HCT116 (cell line): ENCODE measurements around the gene RRBP1. TPM values are rescaled to one million over a fixed set of nuclear protein-coding genes. Genes with fewer than 3 reads are reported as not detected.

Experiments
- ATAC-seq: fragments of 200-7000 bp; cut with Tn5 transposase; 2 replicates; pipeline ENCODE4 v1.9.1; 2020; ENCODE audit warnings: mild to moderate bottlenecking, moderate library complexity
- BruUV-seq: library from RNA; stranded (reverse); fragments of 400-500 nt; replicated peaks from 2 replicates; lab custom pipeline; 2021; lab: Mats Ljungman, UMichigan
- CTCF ChIA-PET: fragments of 300-600 bp; sonication (Branson Sonifier 250); formaldehyde crosslinking; loops from one replicate; lab custom pipeline; 2021; ENCODE audit warnings: antibody characterized with exemption; lab: Charles Lee
- POLR2A ChIA-PET: fragments of 300-600, 350-600 bp; sonication (Branson Sonifier 250); formaldehyde crosslinking; loops from one replicate; lab custom pipeline; 2021; ENCODE audit warnings: antibody characterized with exemption; lab: Charles Lee
- RAD21 ChIA-PET, 2 experiments: fragments of 300-600 bp; sonication (Branson Sonifier 250); formaldehyde crosslinking; loops; one replicate each; lab custom pipeline; 2023; ENCODE audit warnings: low total read pairs in 2 of 2; ENCODE audit not compliant: uncharacterized antibody in 2 of 2, unreplicated experiment in 2 of 2, low non-redundant PET in 1 of 2; lab: Charles Lee
- DNase-seq: peaks from one replicate; pipeline ENCODE4 v3.0.0-alpha.2; 2010; ENCODE audit warnings: low read depth, low spot score
- H2AFZ ChIP-seq: fragments of 200-600 bp; shearing (Covaris generic), sonication (generic); 2 replicates; pipeline ENCODE4 v1.6.1; 2017; ENCODE audit warnings: low read depth, mixed run types, mixed read lengths, antibody characterized with exemption, low read length; ENCODE audit not compliant: poor library complexity, severe bottlenecking
- H3K27ac ChIP-seq: 2 replicates; pipeline ENCODE4 v1.5.1; 2012; ENCODE audit warnings: low read depth, low read length
- H3K27me3 ChIP-seq: fragments of 200-600 bp; sonication (generic); 2 replicates; pipeline ENCODE4 v1.6.1; 2016; ENCODE audit warnings: mixed run types, low read length, mixed read lengths; ENCODE audit not compliant: insufficient read depth
- H3K36me3 ChIP-seq, 2 experiments: fragments of 200-500 bp in 1 of 2; fragments of 200-600 bp in 1 of 2; sonication (Bioruptor generic) in 1 of 2; sonication (generic) in 1 of 2; 2 replicates each; pipeline versions ENCODE4 v1.5.1 to v1.6.1; 2014 to 2016; ENCODE audit warnings: low read length in 2 of 2, inconsistent platforms in 1 of 2, mixed read lengths in 1 of 2, mixed run types in 1 of 2; ENCODE audit not compliant: insufficient read depth in 2 of 2, control insufficient read depth in 1 of 2
- H3K4me1 ChIP-seq, 2 experiments: fragments of 200-600 bp in 1 of 2; sonication (generic) in 1 of 2; 2 replicates each; pipeline versions ENCODE4 v1.5.1 to v1.6.1; 2012 to 2017; ENCODE audit warnings: low read length in 2 of 2, inconsistent platforms in 1 of 2, mild to moderate bottlenecking in 1 of 2, mixed read lengths in 1 of 2, mixed run types in 1 of 2, moderate library complexity in 1 of 2; ENCODE audit not compliant: insufficient read depth in 2 of 2, control insufficient read depth in 1 of 2
- H3K4me2 ChIP-seq: fragments of 200-600 bp; sonication (generic); 2 replicates; pipeline ENCODE4 v1.6.1; 2017; ENCODE audit warnings: mixed run types, low read length, mixed read lengths
- H3K4me3 ChIP-seq, 2 experiments: fragments of 200-600 bp in 1 of 2; sonication (generic) in 1 of 2; replicated peaks in 1 of 2; 2 replicates each; pipeline ENCODE4 v1.5.1; 2011 to 2016; ENCODE audit warnings: low read length in 2 of 2, control low read depth in 1 of 2, low read depth in 1 of 2, mild to moderate bottlenecking in 1 of 2, mixed read lengths in 1 of 2, mixed run types in 1 of 2
- H3K79me2 ChIP-seq: fragments of 200-600 bp; sonication (generic); 2 replicates; pipeline ENCODE4 v1.6.1; 2017; ENCODE audit warnings: mild to moderate bottlenecking, mixed run types, low read length, moderate library complexity, mixed read lengths; ENCODE audit not compliant: insufficient read depth
- H3K9ac ChIP-seq: fragments of 200-600 bp; sonication (generic); 2 replicates; pipeline ENCODE4 v1.6.1; 2016; ENCODE audit warnings: low read length, mixed read lengths
- H3K9me2 ChIP-seq: fragments of 200-600 bp; sonication (generic), shearing (Covaris generic); 2 replicates; pipeline ENCODE4 v1.6.1; 2017; ENCODE audit warnings: mixed run types, mild to moderate bottlenecking, moderate library complexity; ENCODE audit not compliant: insufficient read depth
- H3K9me3 ChIP-seq, 2 experiments: fragments of 200-500 bp in 1 of 2; fragments of 200-600 bp in 1 of 2; sonication (Bioruptor generic) in 1 of 2; sonication (generic) in 1 of 2; 2 replicates each; pipeline ENCODE4 v1.6.1; 2014 to 2017; ENCODE audit warnings: low read length in 2 of 2, mixed read lengths in 2 of 2, inconsistent platforms in 1 of 2, low read depth in 1 of 2, mild to moderate bottlenecking in 1 of 2, mixed run types in 1 of 2, moderate library complexity in 1 of 2; ENCODE audit not compliant: control insufficient read depth in 1 of 2, insufficient read depth in 1 of 2
- H4K20me1 ChIP-seq: fragments of 200-600 bp; sonication (generic), shearing (Covaris generic); 2 replicates; pipeline ENCODE4 v1.6.1; 2017; ENCODE audit warnings: mixed run types, mild to moderate bottlenecking, moderate library complexity; ENCODE audit not compliant: insufficient read depth
- EZH2 ChIP-seq: fragments of 200-600 bp; sonication (generic); IDR thresholded peaks from 2 replicates; pipeline ENCODE4 v1.6.1; 2017; ENCODE audit warnings: antibody characterized with exemption, mixed run types
- EZH2phosphoT487 ChIP-seq: fragments of 200-600 bp; IDR thresholded peaks from 2 replicates; pipeline ENCODE4 v1.6.1; 2018; ENCODE audit warnings: antibody characterized with exemption, borderline replicate concordance
- FOSL1 ChIP-seq: IDR thresholded peaks from 2 replicates; pipeline ENCODE4 v1.6.1; 2012; ENCODE audit warnings: low read depth
- RAD21 ChIP-seq: IDR thresholded peaks from 2 replicates; pipeline ENCODE4 v1.6.1; 2012; ENCODE audit warnings: low read depth, mild to moderate bottlenecking
- SIN3A ChIP-seq: IDR thresholded peaks from 2 replicates; pipeline ENCODE4 v1.6.1; 2012; ENCODE audit warnings: low read depth
- SP1 ChIP-seq: IDR thresholded peaks from 2 replicates; pipeline ENCODE4 v1.6.1; 2012; ENCODE audit warnings: low read depth
- SRF ChIP-seq: IDR thresholded peaks from 2 replicates; pipeline ENCODE4 v1.6.1; 2012; ENCODE audit warnings: low read depth
- TCF7L2 ChIP-seq: IDR thresholded peaks from 2 replicates; pipeline ENCODE4 v1.7.0; 2011; ENCODE audit warnings: borderline replicate concordance, inconsistent platforms; ENCODE audit not compliant: insufficient read depth, insufficient read length; ENCODE audit errors: extremely low read depth
- ZNF274 ChIP-seq: fragments of 200-500 bp; sonication (Bioruptor generic); IDR thresholded peaks from 2 replicates; pipeline ENCODE4 v1.6.1; 2014; ENCODE audit warnings: mild to moderate bottlenecking, low read depth, low read length, inconsistent platforms
- intact Hi-C: fragments of 100-400 bp; cut with micrococcal nuclease; formaldehyde crosslinking; loops from 2 replicates; pipeline ENCODE4 v1.10.0; 2022
- total RNA-seq: library from RNA; stranded (reverse); gene quantifications from one replicate; pipeline ENCODE4 v1.2.1, GENCODE V29; 2021; ENCODE audit not compliant: unreplicated experiment
- TF ChIP-seq, protein P1 (sequence below): IDR thresholded peaks from 2 replicates; pipeline ENCODE4 v1.6.1; 2012; ENCODE audit warnings: low read depth
- TF ChIP-seq, protein P2 (sequence below): IDR thresholded peaks from 2 replicates; pipeline ENCODE4 v1.6.1; 2012
- TF ChIP-seq, protein P3 (sequence below), 3 experiments: fragments of 200-600 bp in 1 of 3; sonication (generic) in 1 of 3; IDR thresholded peaks in 2 of 3; conservative IDR thresholded peaks in 1 of 3; 2 replicates each; pipeline ENCODE4 v1.5.1; 2012 to 2017; ENCODE audit warnings: low read depth in 2 of 3, low read length in 2 of 3, antibody characterized with exemption in 1 of 3, borderline replicate concordance in 1 of 3, control low read depth in 1 of 3, mild to moderate bottlenecking in 1 of 3, mixed read lengths in 1 of 3, mixed run types in 1 of 3, moderate library complexity in 1 of 3; ENCODE audit not compliant: insufficient read depth in 1 of 3
- TF ChIP-seq, protein P4 (sequence below): IDR thresholded peaks from 2 replicates; pipeline ENCODE4 v1.6.1; 2012

The RRBP1 gene
- total RNA-seq, 1 experiment from 2014 or later, result 123 TPM

DNA sequence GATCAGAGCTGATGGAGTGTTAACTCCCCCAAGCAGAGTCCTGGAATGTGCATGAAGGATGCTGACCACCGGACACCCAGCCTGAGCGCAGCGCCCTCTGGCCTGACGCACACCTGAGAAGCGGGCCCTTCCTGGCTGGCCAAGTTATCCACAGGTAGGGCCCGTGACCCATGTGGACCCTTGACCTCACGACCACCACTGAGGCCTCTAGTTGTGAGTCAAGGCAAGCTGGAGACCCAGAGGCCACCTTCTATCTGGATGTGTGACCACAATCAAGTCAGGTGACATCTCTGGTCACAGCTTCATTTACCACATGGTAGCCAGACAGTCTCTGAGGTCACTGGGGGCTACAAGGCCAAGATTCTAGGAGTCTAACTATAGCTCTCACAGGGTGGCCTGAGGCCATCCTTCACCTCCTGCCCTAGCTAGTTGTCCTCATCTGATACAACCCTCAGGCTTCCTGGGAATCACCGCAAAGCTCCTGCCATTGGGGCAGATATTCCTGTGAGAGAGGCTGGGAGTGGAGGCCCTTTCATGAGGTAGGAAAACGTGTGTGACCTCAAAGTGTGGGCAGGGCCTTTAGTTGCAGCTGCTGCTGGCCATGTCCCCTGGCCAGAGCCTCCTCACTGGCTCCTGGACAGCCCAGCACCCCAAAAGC is 59.1 kb downstream of the RRBP1 start:
- no peak for ATAC-seq
- Histone ChIP-seq H3K4me3 (no peak overlapping the region), H3K36me3 (peaks cover 11 to 31% of the 10 kb centered on the region in 2 experiments; a peak in 3 of 4 replicates), H3K27ac (no peak overlapping the region), H4K20me1 (no peaks in the 10 kb centered on the region), H3K27me3 (no peaks in the 10 kb centered on the region), H3K4me1 (no peaks in the 10 kb centered on the region)
- DNase-seq, result no peak
- TF ChIP-seq SRF (no peak), EZH2phosphoT487 (no peak), SP1 (no peak), SIN3A (no peak), RAD21 (no peak), EZH2 (no peak), TCF7L2 (no peak), FOSL1 (no peak), ZNF274 (no peak)
- TF ChIP-seq, protein P1, sequence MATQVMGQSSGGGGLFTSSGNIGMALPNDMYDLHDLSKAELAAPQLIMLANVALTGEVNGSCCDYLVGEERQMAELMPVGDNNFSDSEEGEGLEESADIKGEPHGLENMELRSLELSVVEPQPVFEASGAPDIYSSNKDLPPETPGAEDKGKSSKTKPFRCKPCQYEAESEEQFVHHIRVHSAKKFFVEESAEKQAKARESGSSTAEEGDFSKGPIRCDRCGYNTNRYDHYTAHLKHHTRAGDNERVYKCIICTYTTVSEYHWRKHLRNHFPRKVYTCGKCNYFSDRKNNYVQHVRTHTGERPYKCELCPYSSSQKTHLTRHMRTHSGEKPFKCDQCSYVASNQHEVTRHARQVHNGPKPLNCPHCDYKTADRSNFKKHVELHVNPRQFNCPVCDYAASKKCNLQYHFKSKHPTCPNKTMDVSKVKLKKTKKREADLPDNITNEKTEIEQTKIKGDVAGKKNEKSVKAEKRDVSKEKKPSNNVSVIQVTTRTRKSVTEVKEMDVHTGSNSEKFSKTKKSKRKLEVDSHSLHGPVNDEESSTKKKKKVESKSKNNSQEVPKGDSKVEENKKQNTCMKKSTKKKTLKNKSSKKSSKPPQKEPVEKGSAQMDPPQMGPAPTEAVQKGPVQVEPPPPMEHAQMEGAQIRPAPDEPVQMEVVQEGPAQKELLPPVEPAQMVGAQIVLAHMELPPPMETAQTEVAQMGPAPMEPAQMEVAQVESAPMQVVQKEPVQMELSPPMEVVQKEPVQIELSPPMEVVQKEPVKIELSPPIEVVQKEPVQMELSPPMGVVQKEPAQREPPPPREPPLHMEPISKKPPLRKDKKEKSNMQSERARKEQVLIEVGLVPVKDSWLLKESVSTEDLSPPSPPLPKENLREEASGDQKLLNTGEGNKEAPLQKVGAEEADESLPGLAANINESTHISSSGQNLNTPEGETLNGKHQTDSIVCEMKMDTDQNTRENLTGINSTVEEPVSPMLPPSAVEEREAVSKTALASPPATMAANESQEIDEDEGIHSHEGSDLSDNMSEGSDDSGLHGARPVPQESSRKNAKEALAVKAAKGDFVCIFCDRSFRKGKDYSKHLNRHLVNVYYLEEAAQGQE, result no peak
- TF ChIP-seq, protein P2, sequence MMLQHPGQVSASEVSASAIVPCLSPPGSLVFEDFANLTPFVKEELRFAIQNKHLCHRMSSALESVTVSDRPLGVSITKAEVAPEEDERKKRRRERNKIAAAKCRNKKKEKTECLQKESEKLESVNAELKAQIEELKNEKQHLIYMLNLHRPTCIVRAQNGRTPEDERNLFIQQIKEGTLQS, result no peak
- TF ChIP-seq, protein P3, sequence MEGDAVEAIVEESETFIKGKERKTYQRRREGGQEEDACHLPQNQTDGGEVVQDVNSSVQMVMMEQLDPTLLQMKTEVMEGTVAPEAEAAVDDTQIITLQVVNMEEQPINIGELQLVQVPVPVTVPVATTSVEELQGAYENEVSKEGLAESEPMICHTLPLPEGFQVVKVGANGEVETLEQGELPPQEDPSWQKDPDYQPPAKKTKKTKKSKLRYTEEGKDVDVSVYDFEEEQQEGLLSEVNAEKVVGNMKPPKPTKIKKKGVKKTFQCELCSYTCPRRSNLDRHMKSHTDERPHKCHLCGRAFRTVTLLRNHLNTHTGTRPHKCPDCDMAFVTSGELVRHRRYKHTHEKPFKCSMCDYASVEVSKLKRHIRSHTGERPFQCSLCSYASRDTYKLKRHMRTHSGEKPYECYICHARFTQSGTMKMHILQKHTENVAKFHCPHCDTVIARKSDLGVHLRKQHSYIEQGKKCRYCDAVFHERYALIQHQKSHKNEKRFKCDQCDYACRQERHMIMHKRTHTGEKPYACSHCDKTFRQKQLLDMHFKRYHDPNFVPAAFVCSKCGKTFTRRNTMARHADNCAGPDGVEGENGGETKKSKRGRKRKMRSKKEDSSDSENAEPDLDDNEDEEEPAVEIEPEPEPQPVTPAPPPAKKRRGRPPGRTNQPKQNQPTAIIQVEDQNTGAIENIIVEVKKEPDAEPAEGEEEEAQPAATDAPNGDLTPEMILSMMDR (IDR thresholded peaks at IDR 0.05 in 2 of 3, conservative IDR thresholded peaks at IDR 0.05 in 1 of 3; ENCODE audit: borderline replicate concordance in 1 of 3, insufficient read depth in 1 of 3, low read depth in 2 of 3, low read length in 2 of 3), result no peak
- TF ChIP-seq, protein P4, sequence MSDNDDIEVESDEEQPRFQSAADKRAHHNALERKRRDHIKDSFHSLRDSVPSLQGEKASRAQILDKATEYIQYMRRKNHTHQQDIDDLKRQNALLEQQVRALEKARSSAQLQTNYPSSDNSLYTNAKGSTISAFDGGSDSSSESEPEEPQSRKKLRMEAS, result no peak
- TF ChIP-seq, all 23 proteins: peak for 0
- intact Hi-C loops, result no loop called here
- BruUV-seq, result no TSS peak
- ChIA-PET CTCF (no interaction called here), POLR2A (no interaction called here), RAD21 (no interaction called here)
- Histone ChIP-seq H2AFZ (no peak overlapping the region), H3K9me3 (no peaks in the 10 kb centered on the region), H3K79me2 (no peaks in the 10 kb centered on the region), H3K4me2 (no peak overlapping the region), H3K9me2 (no peaks in the 10 kb centered on the region), H3K9ac (no peak overlapping the region)
